ENCODE data around the gene CDH2. TPM values are rescaled to one million over a fixed set of nuclear protein-coding genes. Genes with fewer than 3 reads are reported as not detected.

The CDH2 gene
- total RNA-seq, 1 experiment from 2014 or later = 15.0 TPM

GRCh38 chr18:28009589-28009988, 167.3 kb downstream of the CDH2 start:
- no peaks in the 10 kb centered on the region for H3K36me3 ChIP-seq (ENCODE audit: insufficient read depth, low read length, poor library complexity, severe bottlenecking)
- no peak overlapping the region for H3K27ac ChIP-seq (ENCODE audit: low read depth, low read length, poor library complexity, severe bottlenecking)
- intact Hi-C loops (cut with micrococcal nuclease; ENCODE audit: unreplicated experiment) = no loop called here
- BruUV-seq (replicated peaks) = no TSS peak
- peaks cover 4% of the 10 kb centered on the region for H3K27me3 ChIP-seq (replicated peaks; ENCODE audit: insufficient read depth, low read depth, low read length, poor library complexity)
- no peak overlapping the region for H3K4me3 ChIP-seq (ENCODE audit: low read depth, low read length, poor library complexity, severe bottlenecking)
- no peaks in the 10 kb centered on the region for H3K9me3 ChIP-seq (ENCODE audit: low read depth, low read length, poor library complexity, severe bottlenecking)
- DNase-seq (ENCODE audit: low spot score) = no peak
- H3K4me1 ChIP-seq (ENCODE audit: insufficient read depth, low read length, poor library complexity, severe bottlenecking) = no peaks in the 10 kb centered on the region
- POLR2A ChIA-PET (ENCODE audit: low non-redundant PET) = no interaction called here
- CTCF ChIA-PET = no interaction called here
- TF ChIP-seq, protein P1, sequence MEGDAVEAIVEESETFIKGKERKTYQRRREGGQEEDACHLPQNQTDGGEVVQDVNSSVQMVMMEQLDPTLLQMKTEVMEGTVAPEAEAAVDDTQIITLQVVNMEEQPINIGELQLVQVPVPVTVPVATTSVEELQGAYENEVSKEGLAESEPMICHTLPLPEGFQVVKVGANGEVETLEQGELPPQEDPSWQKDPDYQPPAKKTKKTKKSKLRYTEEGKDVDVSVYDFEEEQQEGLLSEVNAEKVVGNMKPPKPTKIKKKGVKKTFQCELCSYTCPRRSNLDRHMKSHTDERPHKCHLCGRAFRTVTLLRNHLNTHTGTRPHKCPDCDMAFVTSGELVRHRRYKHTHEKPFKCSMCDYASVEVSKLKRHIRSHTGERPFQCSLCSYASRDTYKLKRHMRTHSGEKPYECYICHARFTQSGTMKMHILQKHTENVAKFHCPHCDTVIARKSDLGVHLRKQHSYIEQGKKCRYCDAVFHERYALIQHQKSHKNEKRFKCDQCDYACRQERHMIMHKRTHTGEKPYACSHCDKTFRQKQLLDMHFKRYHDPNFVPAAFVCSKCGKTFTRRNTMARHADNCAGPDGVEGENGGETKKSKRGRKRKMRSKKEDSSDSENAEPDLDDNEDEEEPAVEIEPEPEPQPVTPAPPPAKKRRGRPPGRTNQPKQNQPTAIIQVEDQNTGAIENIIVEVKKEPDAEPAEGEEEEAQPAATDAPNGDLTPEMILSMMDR (conservative IDR thresholded peaks at IDR 0.05; ENCODE audit: low read depth, low read length) = no peak
- no peak for TF ChIP-seq EZH2 (IDR thresholded peaks at IDR 0.05; ENCODE audit: borderline replicate concordance, low read depth, low read length, poor library complexity, severe bottlenecking)

- Histone ChIP-seq H3K4me1 (ENCODE audit: insufficient read depth, low read length, poor library complexity, severe bottlenecking) (no peaks in the 10 kb centered on the region), H3K4me3 (ENCODE audit: low read depth, low read length, poor library complexity, severe bottlenecking) (no peak overlapping the region), H3K27ac (ENCODE audit: low read depth, low read length, poor library complexity, severe bottlenecking) (no peak overlapping the region), H3K36me3 (ENCODE audit: insufficient read depth, low read length, poor library complexity, severe bottlenecking) (no peaks in the 10 kb centered on the region), H3K9me3 (ENCODE audit: low read depth, low read length, poor library complexity, severe bottlenecking) (no peaks in the 10 kb centered on the region), H3K27me3 (replicated peaks; ENCODE audit: insufficient read depth, low read depth, low read length, poor library complexity) (peaks cover 3% of the 10 kb centered on the region)
- POLR2A ChIA-PET (ENCODE audit: low non-redundant PET) = no interaction called here
- BruUV-seq (replicated peaks) = no TSS peak
- no peak for DNase-seq (ENCODE audit: low spot score)
- TF ChIP-seq EZH2 (IDR thresholded peaks at IDR 0.05; ENCODE audit: borderline replicate concordance, low read depth, low read length, poor library complexity, severe bottlenecking) = no peak
- TF ChIP-seq, protein P1 (conservative IDR thresholded peaks at IDR 0.05; ENCODE audit: low read depth, low read length) = no peak
- CTCF ChIA-PET = no interaction called here
- intact Hi-C loops (cut with micrococcal nuclease; ENCODE audit: unreplicated experiment) = no loop called here
Observed at GRCh38 chr18:28007841-28008240, 169.1 kb downstream of the CDH2 start.

DNA sequence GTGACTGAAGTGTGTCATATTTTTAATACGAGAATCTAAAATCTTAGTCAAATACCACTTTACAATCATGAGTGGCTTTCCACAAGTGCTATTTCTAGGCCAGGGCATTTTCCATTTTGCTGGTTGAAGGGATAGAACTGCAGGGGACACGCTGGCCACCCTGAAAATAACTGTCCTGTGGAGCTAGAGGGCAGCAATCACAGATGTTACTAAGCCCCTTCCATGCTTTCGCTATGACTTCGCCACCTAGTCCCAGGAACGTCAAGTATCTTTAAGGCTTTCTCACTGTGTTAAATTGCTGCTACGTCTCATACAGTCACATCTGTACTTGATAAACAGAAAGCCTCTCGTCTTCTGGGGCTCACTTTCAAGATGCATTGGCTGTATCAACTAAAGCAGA, 171.8 kb downstream of the CDH2 start:
- no peaks in the 10 kb centered on the region for H3K9me3 ChIP-seq (ENCODE audit: low read depth, low read length, poor library complexity, severe bottlenecking)
- H3K4me3 ChIP-seq (ENCODE audit: low read depth, low read length, poor library complexity, severe bottlenecking) = no peak overlapping the region
- intact Hi-C loops (cut with micrococcal nuclease; ENCODE audit: unreplicated experiment) = no loop called here
- no TSS peak for BruUV-seq (replicated peaks)
- TF ChIP-seq, protein P1 (conservative IDR thresholded peaks at IDR 0.05; ENCODE audit: low read depth, low read length) = no peak
- no peak overlapping the region for H3K27ac ChIP-seq (ENCODE audit: low read depth, low read length, poor library complexity, severe bottlenecking)
- H3K36me3 ChIP-seq (ENCODE audit: insufficient read depth, low read length, poor library complexity, severe bottlenecking) = no peaks in the 10 kb centered on the region
- no peaks in the 10 kb centered on the region for H3K27me3 ChIP-seq (replicated peaks; ENCODE audit: insufficient read depth, low read depth, low read length, poor library complexity)
- CTCF ChIA-PET = no interaction called here
- no peak for DNase-seq (ENCODE audit: low spot score)
- no peaks in the 10 kb centered on the region for H3K4me1 ChIP-seq (ENCODE audit: insufficient read depth, low read length, poor library complexity, severe bottlenecking)
- POLR2A ChIA-PET (ENCODE audit: low non-redundant PET) = no interaction called here

Measured in A673 (cell line).